Measurements from ENCODE around the gene SGSM1.

The SGSM1 gene

GRCh38 chr22:24805790-24806662 lies at the start of gene SGSM1:
Gene SGSM1 (plus strand): TSS chr22:24806211. CDS start chr22:24806326, 115 bp downstream.
- peak; percentile 69 for DNase-seq (ENCODE audit: low spot score)

- DNase-seq (ENCODE audit: low spot score): peak; percentile 43
Measured at GRCh38 chr22:24758164-24758799, 47.7 kb upstream of the SGSM1 start.

- DNase-seq (ENCODE audit: low spot score): no peak
Measured at GRCh38 chr22:24759765-24760164, 46.2 kb upstream of the SGSM1 start.

- DNase-seq (ENCODE audit: low spot score): no peak
Measured at GRCh38 chr22:24760708-24761306, 45.2 kb upstream of the SGSM1 start.

- no peak for DNase-seq (ENCODE audit: low spot score)
Measured at GRCh38 chr22:24761888-24762675, 43.9 kb upstream of the SGSM1 start.

GRCh38 chr22:24763872-24764485 lies 42.0 kb upstream of the SGSM1 start:
- DNase-seq (ENCODE audit: low spot score): no peak

GRCh38 chr22:24765166-24765565 lies 40.8 kb upstream of the SGSM1 start:
- DNase-seq (ENCODE audit: low spot score): no peak

- peak; percentile 45 for DNase-seq (ENCODE audit: low spot score)
Measured at GRCh38 chr22:24768537-24769374, 37.3 kb upstream of the SGSM1 start.

- no peak for DNase-seq (ENCODE audit: low spot score)
Measured at GRCh38 chr22:24772493-24773220, 33.4 kb upstream of the SGSM1 start.

- DNase-seq (ENCODE audit: low spot score): no peak
Measured at GRCh38 chr22:24775769-24776492, 30.1 kb upstream of the SGSM1 start.

- no peak for DNase-seq (ENCODE audit: low spot score)
Measured at GRCh38 chr22:24776525-24776924, 29.5 kb upstream of the SGSM1 start.

GRCh38 chr22:24789516-24789915 lies 16.5 kb upstream of the SGSM1 start:
- DNase-seq (ENCODE audit: low spot score): no peak

GRCh38 chr22:24791362-24791761 lies 14.6 kb upstream of the SGSM1 start:
- DNase-seq (ENCODE audit: low spot score): no peak

GRCh38 chr22:24796056-24796455 lies 10.0 kb upstream of the SGSM1 start:
- no peak for DNase-seq (ENCODE audit: low spot score)

GRCh38 chr22:24796860-24797259 lies 9.2 kb upstream of the SGSM1 start:
- DNase-seq (ENCODE audit: low spot score): no peak

GRCh38 chr22:24801901-24802465 lies 4.0 kb upstream of the SGSM1 start:
- DNase-seq (ENCODE audit: low spot score): no peak

- no peak for DNase-seq (ENCODE audit: low spot score)
Measured at GRCh38 chr22:24803064-24803542, 2.9 kb upstream of the SGSM1 start.

GRCh38 chr22:24806663-24807001 lies 621 bp downstream of the SGSM1 start:
- no peak for DNase-seq (ENCODE audit: low spot score)
